Erythroblast (primary cell): ENCODE measurements around the gene RFX3.

Source experiments
- GATA1 ChIP-seq: IDR thresholded peaks from 2 replicates; pipeline ENCODE4 v1.6.1; 2011; ENCODE audit warnings: low read depth, mild to moderate bottlenecking, control low read depth, low read length, moderate library complexity
- POLR2A ChIP-seq: IDR thresholded peaks from 2 replicates; pipeline ENCODE4 v1.6.1; 2011; ENCODE audit warnings: mild to moderate bottlenecking, low read length

GRCh38 chr9:3359778-3360177, 166.0 kb downstream of the RFX3 start:
- TF ChIP-seq GATA1 = no peak
- no peak for TF ChIP-seq POLR2A
